Neutrophil (primary cell): ENCODE data around the gene STPG1.

Source experiments
- H3K27ac ChIP-seq: fragments of 200-600 bp; sonication (generic); 2 replicates; pipeline ENCODE4 v1.5.1; 2016; ENCODE audit warnings: mild to moderate bottlenecking, moderate library complexity
- H3K27me3 ChIP-seq: fragments of 200-600 bp; sonication (generic); 2 replicates; pipeline ENCODE4 v1.6.0; 2016; ENCODE audit warnings: mild to moderate bottlenecking
- H3K36me3 ChIP-seq: fragments of 200-600 bp; sonication (generic); 2 replicates; pipeline ENCODE4 v1.5.1; 2017
- H3K4me1 ChIP-seq, 2 experiments: fragments of 200-600 bp in 1 of 2; sonication (generic) in 1 of 2; 1 replicate in 1 of 2; 2 replicates in 1 of 2; pipeline versions ENCODE4 v1.5.1 to v1.6.1; 2013 to 2016; ENCODE audit warnings: low read depth in 1 of 2, low read length in 1 of 2, mild to moderate bottlenecking in 1 of 2, moderate library complexity in 1 of 2; ENCODE audit not compliant: control insufficient read depth in 1 of 2, insufficient read depth in 1 of 2
- H3K4me3 ChIP-seq, 2 experiments: fragments of 200-600 bp in 1 of 2; sonication (generic) in 1 of 2; 1 replicate in 1 of 2; 2 replicates in 1 of 2; pipeline ENCODE4 v1.5.1; 2013 to 2016; ENCODE audit warnings: low read depth in 1 of 2, low read length in 1 of 2, mild to moderate bottlenecking in 1 of 2, moderate library complexity in 1 of 2
- H3K9me3 ChIP-seq: fragments of 200-600 bp; sonication (generic); 2 replicates; pipeline ENCODE4 v1.5.1; 2016
- TF ChIP-seq, protein P1 (sequence below): fragments of 200-600 bp; sonication (generic); IDR thresholded peaks from 2 replicates; pipeline ENCODE4 v1.5.1; 2016; ENCODE audit warnings: antibody characterized with exemption

Gene STPG1

DNA sequence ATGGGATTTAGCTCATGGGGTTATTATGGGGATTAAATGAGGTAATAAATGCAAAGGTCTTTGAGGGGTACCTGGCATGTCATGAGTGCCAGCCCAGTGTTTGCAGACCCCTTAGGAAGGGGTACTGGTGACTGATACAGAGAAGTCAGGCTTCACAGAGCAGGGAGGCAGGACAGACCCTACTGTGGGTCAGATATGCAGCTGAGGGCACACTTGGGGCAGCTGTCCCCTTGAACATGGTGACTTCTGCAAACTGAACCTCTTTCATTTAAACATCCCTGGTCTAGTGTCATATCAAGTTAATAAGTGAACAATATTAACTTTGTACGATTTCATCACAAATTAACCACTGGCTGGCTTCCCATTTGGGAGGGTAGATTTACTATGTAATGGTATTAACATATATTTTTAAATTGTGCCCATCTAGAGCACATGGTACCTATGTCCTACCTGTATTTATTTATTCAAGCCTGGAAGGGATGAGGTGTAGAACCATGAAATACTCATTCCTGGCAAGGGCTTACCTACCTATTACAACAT lies 25.9 kb downstream of the STPG1 start:
- Histone ChIP-seq H3K27me3 (no peaks in the 10 kb centered on the region), H3K36me3 (no peaks in the 10 kb centered on the region), H3K27ac (no peak overlapping the region), H3K9me3 (no peaks in the 10 kb centered on the region), H3K4me3 (no peak overlapping the region), H3K4me1 (peaks cover 39 to 42% of the 10 kb centered on the region in 2 experiments)
- TF ChIP-seq, protein P1, sequence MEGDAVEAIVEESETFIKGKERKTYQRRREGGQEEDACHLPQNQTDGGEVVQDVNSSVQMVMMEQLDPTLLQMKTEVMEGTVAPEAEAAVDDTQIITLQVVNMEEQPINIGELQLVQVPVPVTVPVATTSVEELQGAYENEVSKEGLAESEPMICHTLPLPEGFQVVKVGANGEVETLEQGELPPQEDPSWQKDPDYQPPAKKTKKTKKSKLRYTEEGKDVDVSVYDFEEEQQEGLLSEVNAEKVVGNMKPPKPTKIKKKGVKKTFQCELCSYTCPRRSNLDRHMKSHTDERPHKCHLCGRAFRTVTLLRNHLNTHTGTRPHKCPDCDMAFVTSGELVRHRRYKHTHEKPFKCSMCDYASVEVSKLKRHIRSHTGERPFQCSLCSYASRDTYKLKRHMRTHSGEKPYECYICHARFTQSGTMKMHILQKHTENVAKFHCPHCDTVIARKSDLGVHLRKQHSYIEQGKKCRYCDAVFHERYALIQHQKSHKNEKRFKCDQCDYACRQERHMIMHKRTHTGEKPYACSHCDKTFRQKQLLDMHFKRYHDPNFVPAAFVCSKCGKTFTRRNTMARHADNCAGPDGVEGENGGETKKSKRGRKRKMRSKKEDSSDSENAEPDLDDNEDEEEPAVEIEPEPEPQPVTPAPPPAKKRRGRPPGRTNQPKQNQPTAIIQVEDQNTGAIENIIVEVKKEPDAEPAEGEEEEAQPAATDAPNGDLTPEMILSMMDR: no peak

DNA sequence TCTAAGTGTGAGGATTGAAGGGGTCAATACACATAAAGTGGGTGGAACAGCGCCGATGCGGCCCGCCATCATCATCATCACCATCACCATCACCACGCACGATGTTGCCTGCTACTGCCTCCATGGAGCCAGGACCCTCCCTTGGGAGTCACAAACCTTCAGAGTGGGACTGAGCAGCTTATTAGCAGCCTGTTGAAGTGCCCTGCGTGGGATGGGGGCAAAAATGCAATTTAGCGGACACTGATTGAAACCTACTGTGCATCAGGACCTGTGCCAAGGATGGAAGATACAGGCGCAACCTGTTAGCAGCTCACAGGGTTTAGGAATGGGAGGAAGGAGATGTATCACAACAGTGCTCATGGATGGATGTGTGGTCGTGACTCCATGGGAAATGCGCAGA lies 26.7 kb downstream of the STPG1 start:
- H3K36me3 ChIP-seq: no peaks in the 10 kb centered on the region
- no peaks in the 10 kb centered on the region for H3K9me3 ChIP-seq
- no peak overlapping the region for H3K27ac ChIP-seq
- H3K4me1 ChIP-seq: peaks cover 39 to 42% of the 10 kb centered on the region in 2 experiments
- no peaks in the 10 kb centered on the region for H3K27me3 ChIP-seq
- TF ChIP-seq, protein P1: no peak
- H3K4me3 ChIP-seq: no peak overlapping the region

DNA sequence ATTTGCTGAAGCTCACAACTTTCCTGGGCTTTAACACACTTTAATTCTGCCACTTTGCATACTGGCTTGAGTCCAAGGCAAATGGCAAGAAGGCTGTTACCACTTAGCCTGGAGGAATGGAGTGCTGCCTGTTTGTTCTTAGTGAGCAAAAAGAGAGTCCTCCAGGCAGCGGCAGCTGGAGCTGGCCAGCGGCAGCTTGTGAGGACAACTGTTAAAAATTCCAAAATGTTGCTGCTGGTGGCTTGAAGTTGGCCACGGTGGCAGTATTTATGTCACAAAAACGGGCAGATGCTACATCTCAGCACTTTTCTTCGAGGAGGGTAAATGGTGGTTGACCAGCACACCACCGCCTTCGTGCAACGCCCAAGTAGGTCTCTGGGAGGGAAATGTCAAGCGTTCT lies 27.3 kb downstream of the STPG1 start:
- peak overlapping the region; percentile 96 for H3K27ac ChIP-seq

DNA sequence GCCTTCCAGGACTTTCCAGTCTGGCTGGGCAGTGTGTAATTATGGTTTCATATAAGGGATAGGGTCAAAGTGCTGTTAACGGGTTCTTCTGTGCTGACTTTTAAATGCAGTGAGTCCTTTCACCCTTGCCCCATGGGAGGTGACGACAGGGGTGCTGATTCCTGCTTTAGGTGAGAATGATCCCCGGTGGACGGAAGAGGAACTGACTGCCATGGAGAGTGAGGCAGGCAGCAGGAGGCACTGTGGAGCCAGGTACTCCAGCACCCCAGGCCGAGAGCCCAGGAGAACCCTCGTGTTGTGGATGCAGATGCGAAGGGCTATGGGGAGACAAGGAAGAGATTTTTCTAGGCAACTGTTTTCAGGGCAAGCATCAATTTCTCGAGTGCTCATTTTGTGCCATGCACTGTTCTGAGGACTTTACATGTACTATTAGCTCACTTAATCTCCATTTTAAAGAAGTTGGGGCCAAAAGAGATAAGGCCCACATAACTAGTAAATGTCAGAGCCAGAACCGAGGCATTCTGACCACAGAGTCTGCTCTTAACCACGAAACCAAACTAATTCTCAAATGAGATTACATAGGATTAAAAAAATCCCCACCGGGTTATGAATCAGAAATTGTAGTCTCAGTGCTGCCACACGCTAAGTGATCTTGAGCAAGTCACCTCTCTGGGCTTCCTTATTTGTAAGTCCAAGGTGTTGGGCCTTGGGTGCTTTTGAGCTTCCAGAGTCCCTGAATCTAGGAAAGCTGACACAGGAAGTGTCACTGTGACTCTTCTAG lies 28.2 kb downstream of the STPG1 start:
- Histone ChIP-seq H3K36me3 (no peaks in the 10 kb centered on the region), H3K27me3 (no peaks in the 10 kb centered on the region), H3K4me1 (peaks cover 37 to 39% of the 10 kb centered on the region in 2 experiments), H3K9me3 (no peaks in the 10 kb centered on the region), H3K4me3 (peak overlapping the region; percentile 43 to 62), H3K27ac (peak overlapping the region; percentile 96)
- TF ChIP-seq, protein P1: peak; percentile 61

More for the DNA sequence above, 27.3 kb downstream of the STPG1 start:
- Histone ChIP-seq H3K4me1 (peaks cover 39% of the 10 kb centered on the region in 2 experiments), H3K4me3 (no peak overlapping the region), H3K27me3 (no peaks in the 10 kb centered on the region), H3K9me3 (no peaks in the 10 kb centered on the region), H3K36me3 (no peaks in the 10 kb centered on the region)
- TF ChIP-seq, protein P1: no peak

DNA sequence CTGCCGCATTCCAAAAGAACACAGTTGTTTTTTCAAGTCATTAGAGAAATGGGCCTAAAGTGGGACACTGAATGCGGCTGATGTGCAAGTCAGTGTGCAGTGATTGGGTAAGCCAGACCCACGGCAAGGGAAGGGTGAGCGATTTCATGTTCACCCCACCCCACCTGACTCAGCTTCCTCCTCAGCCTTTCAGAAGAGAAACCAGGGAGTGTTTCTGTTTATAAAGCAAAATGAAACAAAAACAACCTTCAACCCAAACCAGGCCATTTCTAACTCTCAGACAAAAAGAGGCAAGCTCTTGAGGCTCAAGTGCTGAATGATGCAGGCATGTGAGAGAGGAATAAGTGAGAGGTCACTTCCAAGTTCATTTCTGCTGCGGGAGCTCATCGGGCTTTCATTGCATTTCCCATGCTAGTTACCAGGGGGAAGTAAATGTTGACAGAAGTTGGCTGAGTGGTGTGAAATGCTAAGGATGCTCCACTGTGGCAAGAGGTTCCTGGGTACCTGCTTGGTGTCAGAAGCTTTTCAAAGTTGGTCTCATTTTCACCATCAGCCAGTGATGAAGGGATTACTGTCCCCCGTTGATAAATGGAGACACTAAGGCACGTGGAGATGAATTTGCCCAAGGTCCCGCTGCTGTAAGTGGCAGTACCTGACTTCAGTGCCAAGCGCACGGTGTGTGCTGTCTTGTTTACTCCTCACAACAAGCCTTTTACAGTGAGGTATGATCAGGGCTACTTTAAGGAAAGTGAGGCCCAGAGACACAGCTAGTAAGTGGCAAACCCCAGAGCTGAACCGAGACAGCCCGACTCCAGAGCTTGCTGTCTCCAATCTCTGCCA lies 29.1 kb downstream of the STPG1 start:
- Histone ChIP-seq H3K36me3 (no peaks in the 10 kb centered on the region), H3K27ac (peak overlapping the region; percentile 96), H3K9me3 (no peaks in the 10 kb centered on the region), H3K4me1 (peaks cover 37 to 39% of the 10 kb centered on the region in 2 experiments), H3K4me3 (peak overlapping the region; percentile 43 to 62), H3K27me3 (no peaks in the 10 kb centered on the region)
- TF ChIP-seq, protein P1: peak; percentile 9
